ENCODE results near the gene PRKCA. TPM values are rescaled to one million over a fixed set of nuclear protein-coding genes. Genes with fewer than 3 reads are reported as not detected.

PRKCA gene
- total and polyA plus RNA-seq, 10 of the 15 experiments (the other 5 are each of a cell fraction or from before 2014, with no cell fraction given): 0.11 to 14.6 (median 0.72) TPM

- Histone ChIP-seq H2AFZ (ENCODE audit: control insufficient read depth, low read depth, low read length) (no peak overlapping the region), H3K9ac (ENCODE audit: control insufficient read depth, insufficient read depth, low read length) (no peak overlapping the region), H3K27ac (ENCODE audit: control insufficient read depth, insufficient read depth) (no peak overlapping the region), H3K4me1 (ENCODE audit: control insufficient read depth, insufficient read depth, low read length) (no peaks in the 10 kb centered on the region), H3K4me2 (ENCODE audit: control insufficient read depth, insufficient read depth) (no peak overlapping the region), H3K27me3 (replicated peaks in 1 of 2; ENCODE audit: control insufficient read depth in 2 of 2, insufficient read depth in 2 of 2, low read length in 1 of 2) (0 out of 4 replicates have a peak, but pooled peaks cover 0 to 2% of the 10 kb centered on the region in 2 experiments), H4K20me1 (ENCODE audit: control insufficient read depth, insufficient read depth) (no peaks in the 10 kb centered on the region), H3K4me3 (no peak overlapping the region), H3K36me3 (ENCODE audit: control insufficient read depth in 2 of 2, insufficient read depth in 2 of 2, low read length in 1 of 2) (no peaks in the 10 kb centered on the region), H3K79me2 (ENCODE audit: control insufficient read depth, insufficient read depth, low read length) (no peaks in the 10 kb centered on the region), H3K9me3 (replicated peaks; ENCODE audit: control insufficient read depth, insufficient read depth, low read length) (no peaks in the 10 kb centered on the region; the same call in 2 of the 3 replicates)
- DNase-seq (ENCODE audit: low read depth, low spot score) (no peak), FAIRE-seq (no peak), ATAC-seq (no peak)
- TF ChIP-seq STAT1 (conservative IDR thresholded peaks at IDR 0.05) (no peak), SP1 (IDR thresholded peaks at IDR 0.05; ENCODE audit: low read depth, low read length) (no peak), MEF2B (IDR thresholded peaks at IDR 0.05; ENCODE audit: partially characterized antibody, poor library complexity, severe bottlenecking) (no peak), RELA (IDR thresholded peaks at IDR 0.05; ENCODE audit: borderline replicate concordance, partially characterized antibody) (no peak), CUX1 (IDR thresholded peaks at IDR 0.05; ENCODE audit: insufficient replicate concordance, low read depth, low read length) (no peak), IKZF2 (IDR thresholded peaks at IDR 0.05) (no peak)
- in situ Hi-C loops (cut with MboI) (no loop called here), intact Hi-C loops (cut with micrococcal nuclease; ENCODE audit: unreplicated experiment) (no loop called here)
- CTCF ChIA-PET: interaction anchor here (1.3 kb wide), 1 partner anchor 22 kb away, joined by 3 read pairs; no protein-coding TSS in a partner anchor
- SMC1A ChIA-PET (ENCODE audit: uncharacterized antibody, unreplicated experiment): no interaction called here
- no TSS peak for BruUV-seq (replicated peaks)
- 40% methylated on average over 6 of the region's 6 CpGs for WGBS (ENCODE audit: insufficient coverage, insufficient replicate concordance, low lambda C conversion rate, missing lambda C conversion rate)
- RAD21 ChIA-PET (ENCODE audit: unreplicated experiment): no interaction called here
- POLR2A ChIA-PET: interaction anchor here (0.6 kb wide), 1 partner anchor 333 kb away, joined by 3 read pairs; no protein-coding TSS in a partner anchor
Observed at GRCh38 chr17:66814026-66814425, 511.6 kb downstream of the PRKCA start.

Data from GM12878 (cell line).